Subcutaneous abdominal adipose tissue (tissue), 5 donors: Measurements from ENCODE around the gene KLC1.

Experiments
- H3K27ac ChIP-seq: one replicate; pipeline ENCODE4 v1.7.0; 2013; ENCODE audit warnings: low read depth, mild to moderate bottlenecking, inconsistent platforms, low read length, moderate library complexity
- H3K27me3 ChIP-seq, 5 donors: one replicate each; pipeline ENCODE4 v1.7.0; 2013; ENCODE audit warnings: low read length in 5 of 5, inconsistent platforms in 1 of 5; ENCODE audit not compliant: control insufficient read depth in 5 of 5, insufficient read depth in 4 of 5
- H3K36me3 ChIP-seq, 5 donors: one replicate each; pipeline ENCODE4 v1.7.0; 2013; ENCODE audit warnings: low read length in 5 of 5; ENCODE audit not compliant: control insufficient read depth in 5 of 5, insufficient read depth in 5 of 5
- H3K4me1 ChIP-seq, 5 donors: one replicate each; pipeline ENCODE4 v1.7.0; 2013; ENCODE audit warnings: low read length in 5 of 5, mild to moderate bottlenecking in 3 of 5, moderate library complexity in 1 of 5; ENCODE audit not compliant: control insufficient read depth in 5 of 5, insufficient read depth in 5 of 5
- H3K4me3 ChIP-seq, 5 donors: one replicate each; pipeline ENCODE4 v1.7.0; 2013; ENCODE audit warnings: low read length in 5 of 5, low read depth in 1 of 5
- H3K9ac ChIP-seq, 5 donors: one replicate each; pipeline ENCODE4 v1.7.0; 2013; ENCODE audit warnings: low read length in 5 of 5, mild to moderate bottlenecking in 4 of 5, moderate library complexity in 3 of 5
- H3K9me3 ChIP-seq, 5 donors: one replicate each; pipeline ENCODE4 v1.7.0; 2013; ENCODE audit warnings: low read length in 5 of 5; ENCODE audit not compliant: control insufficient read depth in 5 of 5
- donor health status: healthy.
- donor health status: healthy.
- donor health status: healthy.
- donor health status: healthy.
- donor health status: healthy.

The KLC1 gene

GRCh38 chr14:103628684-103629502 lies at the start of gene KLC1:
KLC1 (plus strand) TSS chr14:103629211; CDS start chr14:103654565, 25,354 bp downstream.
- Histone ChIP-seq H3K9ac (peak within 1 kb of the TSS; percentile 68 to 94 (median 89)), H3K27ac (peak within 1 kb of the TSS; percentile 98), H3K36me3 (peaks cover 0 to 6% (median 4%) of the 10 kb centered on the region in 5 donors), H3K4me3 (peak within 1 kb of the TSS; percentile 75 to 92 (median 87)), H3K27me3 (no peaks in the 10 kb centered on the region), H3K9me3 (no peaks in the 10 kb centered on the region), H3K4me1 (peaks cover 5 to 54% (median 41%) of the 10 kb centered on the region in 5 donors)

GRCh38 chr14:103581206-103581605 lies 47.8 kb upstream of the KLC1 start:
- Histone ChIP-seq H3K36me3 (peaks cover 0 to 42% (median 20%) of the 10 kb centered on the region in 5 donors), H3K4me1 (peaks cover 4 to 16% (median 11%) of the 10 kb centered on the region in 5 donors), H3K27me3 (no peaks in the 10 kb centered on the region), H3K4me3 (no peak overlapping the region), H3K9me3 (no peaks in the 10 kb centered on the region), H3K9ac (no peak overlapping the region), H3K27ac (no peak overlapping the region)

DNA sequence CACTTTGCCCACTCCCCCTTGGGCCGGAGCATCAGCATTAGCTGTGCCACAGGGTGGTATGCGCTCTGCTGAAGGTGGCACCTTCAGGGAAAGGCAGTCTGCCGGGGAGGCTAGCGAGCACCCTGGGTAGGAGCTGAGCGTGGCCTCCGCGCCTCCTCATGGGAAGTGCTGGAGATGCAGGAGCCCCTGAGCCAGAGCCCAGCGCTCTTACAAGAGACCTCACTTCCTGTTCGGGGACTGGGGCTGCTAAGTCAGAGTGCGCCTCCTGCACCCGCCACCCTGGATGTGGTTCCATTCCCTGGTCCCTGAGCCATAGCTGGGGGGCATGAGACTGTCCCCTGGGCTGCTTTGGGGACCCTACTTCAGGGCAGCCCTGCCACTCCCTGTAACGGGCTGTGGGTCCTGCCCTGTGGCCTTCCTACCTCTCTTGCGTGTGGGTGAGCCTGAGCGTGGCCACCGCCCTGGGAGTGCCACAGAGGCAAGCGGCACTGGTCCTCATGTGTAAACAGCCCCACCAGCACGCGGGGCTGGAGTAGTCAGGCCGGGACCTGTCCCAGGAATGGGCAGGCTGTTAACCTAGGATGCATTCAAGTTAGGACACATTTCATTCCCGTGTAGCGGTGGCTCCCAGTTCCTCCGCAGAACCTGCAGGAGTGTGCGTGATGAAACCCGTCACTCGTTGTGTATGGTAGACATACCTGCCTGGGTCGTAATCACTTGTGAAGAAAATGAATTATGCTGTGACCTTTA lies 46.9 kb upstream of the KLC1 start:
- no peaks in the 10 kb centered on the region for H3K9me3 ChIP-seq
- H3K4me3 ChIP-seq = no peak overlapping the region
- peaks cover 0 to 41% (median 20%) of the 10 kb centered on the region in 5 donors for H3K36me3 ChIP-seq
- no peaks in the 10 kb centered on the region for H3K27me3 ChIP-seq
- H3K9ac ChIP-seq = no peak overlapping the region
- peaks cover 0 to 7% (median 2%) of the 10 kb centered on the region in 5 donors for H3K4me1 ChIP-seq
- no peak overlapping the region for H3K27ac ChIP-seq

- no peak overlapping the region for H3K27ac ChIP-seq
- H3K9ac ChIP-seq = no peak overlapping the region
Measured at GRCh38 chr14:103584326-103584915, 44.6 kb upstream of the KLC1 start.

DNA sequence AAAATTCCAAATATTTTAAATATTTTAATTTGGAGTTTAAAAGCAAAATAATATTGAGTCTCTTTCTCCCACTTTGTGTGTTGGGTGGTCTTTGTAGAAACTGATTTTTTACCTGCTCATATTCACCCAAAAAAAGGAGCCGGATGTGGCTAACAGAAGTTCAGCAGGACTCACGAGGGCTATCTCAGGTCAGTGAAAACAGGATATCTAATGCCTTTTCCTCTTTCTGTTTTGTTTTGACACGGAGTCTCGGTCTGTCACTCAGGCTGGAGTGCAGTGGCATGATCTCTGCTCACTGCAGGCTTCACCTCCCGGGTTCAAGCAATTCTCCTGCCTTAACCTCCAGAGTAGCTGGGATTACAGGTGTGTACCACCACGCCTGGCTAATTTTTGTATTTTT lies 35.4 kb upstream of the KLC1 start:
- H3K4me3 ChIP-seq = no peak overlapping the region
- peaks cover 0 to 28% (median 7%) of the 10 kb centered on the region in 5 donors for H3K4me1 ChIP-seq
- no peak overlapping the region for H3K27ac ChIP-seq
- H3K9me3 ChIP-seq = no peaks in the 10 kb centered on the region
- no peaks in the 10 kb centered on the region for H3K27me3 ChIP-seq
- H3K9ac ChIP-seq = no peak overlapping the region
- peaks cover 0 to 24% (median 19%) of the 10 kb centered on the region in 5 donors for H3K36me3 ChIP-seq

More at GRCh38 chr14:103584326-103584915, 44.6 kb upstream of the KLC1 start:
- Histone ChIP-seq H3K4me3 (no peak overlapping the region), H3K9me3 (no peaks in the 10 kb centered on the region), H3K36me3 (peaks cover 0 to 37% (median 19%) of the 10 kb centered on the region in 5 donors), H3K27me3 (no peaks in the 10 kb centered on the region), H3K4me1 (peaks cover 0 to 3% (median 0%) of the 10 kb centered on the region in 5 donors)

DNA sequence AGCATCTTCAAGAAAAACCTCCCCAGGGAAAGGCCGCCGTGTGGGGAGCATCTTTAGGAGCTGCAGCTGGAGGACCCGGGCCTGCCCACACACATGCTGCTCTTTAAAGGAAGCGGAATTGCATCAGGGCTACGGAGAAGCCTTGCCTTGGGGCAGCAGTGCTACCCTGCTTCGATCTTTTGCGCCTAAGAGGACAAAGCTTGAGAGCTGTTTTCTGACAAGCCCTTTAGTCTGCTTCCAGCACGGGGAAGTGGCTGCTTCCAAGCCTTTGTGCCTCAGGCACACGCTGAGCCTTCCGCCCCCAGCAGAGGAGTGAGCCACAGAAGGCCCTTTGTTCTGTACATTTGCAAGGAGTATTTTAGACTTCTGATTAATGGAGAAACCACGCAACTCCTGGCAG lies 34.7 kb upstream of the KLC1 start:
- H3K36me3 ChIP-seq = peaks cover 0 to 17% (median 14%) of the 10 kb centered on the region in 5 donors
- no peak overlapping the region for H3K27ac ChIP-seq
- H3K4me1 ChIP-seq = peaks cover 0 to 28% (median 7%) of the 10 kb centered on the region in 5 donors
- H3K9me3 ChIP-seq = no peaks in the 10 kb centered on the region
- H3K27me3 ChIP-seq = no peaks in the 10 kb centered on the region
- no peak overlapping the region for H3K4me3 ChIP-seq
- H3K9ac ChIP-seq = no peak overlapping the region

DNA sequence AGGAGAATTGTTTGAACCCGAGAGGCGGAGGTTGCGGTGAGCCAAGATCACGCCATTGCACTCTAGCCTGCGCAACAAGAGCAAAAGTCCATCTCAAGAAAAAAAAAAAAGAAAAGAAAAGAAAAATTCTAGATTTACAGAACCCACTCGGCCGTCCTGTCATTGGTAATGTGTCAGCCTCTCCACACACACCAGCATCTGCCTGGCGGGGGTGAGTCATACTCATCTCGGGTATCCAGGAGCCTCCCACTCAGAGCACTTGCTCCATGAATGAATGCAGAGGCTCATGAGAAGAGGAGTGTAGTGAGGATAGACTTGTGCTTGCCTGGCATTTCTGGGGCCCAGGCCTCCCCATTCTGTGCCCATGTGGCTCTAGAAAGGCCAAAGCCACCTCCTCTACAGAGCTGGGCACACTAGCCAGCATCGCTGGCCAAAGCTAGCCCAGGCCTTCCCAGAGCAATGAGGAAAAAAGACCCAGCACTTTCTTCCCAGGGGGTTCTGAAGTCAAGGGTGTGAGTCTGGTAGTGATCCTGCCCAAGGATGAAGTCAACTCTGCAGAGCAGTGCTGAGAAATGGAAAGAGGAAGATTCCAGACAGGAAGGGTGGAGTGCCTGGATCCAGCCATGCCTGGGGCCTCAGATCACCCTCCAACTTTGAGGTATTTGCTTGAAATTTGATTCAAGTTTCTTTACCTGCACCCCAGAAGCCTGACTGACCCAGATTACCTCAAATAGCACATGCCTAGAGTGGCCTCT lies 31.2 kb upstream of the KLC1 start:
- Histone ChIP-seq H3K9ac (no peak overlapping the region), H3K4me1 (peaks cover 0 to 28% (median 7%) of the 10 kb centered on the region in 5 donors), H3K9me3 (no peaks in the 10 kb centered on the region), H3K36me3 (no peaks in the 10 kb centered on the region), H3K27me3 (no peaks in the 10 kb centered on the region), H3K4me3 (no peak overlapping the region), H3K27ac (no peak overlapping the region)

DNA sequence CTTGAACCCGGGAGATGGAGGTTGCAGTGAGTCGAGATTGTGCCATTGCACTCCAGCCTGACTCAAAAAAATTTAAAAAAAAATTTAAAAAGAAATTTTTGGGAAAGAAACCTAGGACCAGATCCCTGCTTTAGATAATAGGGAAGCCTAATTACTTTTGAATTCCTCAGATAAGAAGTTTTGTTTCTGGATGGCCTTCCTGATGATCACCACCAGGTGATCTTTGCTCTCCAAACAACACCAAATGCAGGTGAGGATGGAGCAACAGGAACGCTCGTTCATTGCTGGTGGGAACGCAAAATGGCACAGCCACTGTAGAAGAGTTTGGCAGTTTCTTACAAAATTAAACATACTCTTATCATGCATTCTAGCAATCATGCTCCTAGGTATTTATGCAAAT lies 28.5 kb upstream of the KLC1 start:
- Histone ChIP-seq H3K36me3 (no peaks in the 10 kb centered on the region), H3K4me3 (no peak overlapping the region), H3K27ac (no peak overlapping the region), H3K27me3 (no peaks in the 10 kb centered on the region), H3K9ac (no peak overlapping the region), H3K4me1 (peaks cover 0 to 8% (median 7%) of the 10 kb centered on the region in 5 donors), H3K9me3 (no peaks in the 10 kb centered on the region)

DNA sequence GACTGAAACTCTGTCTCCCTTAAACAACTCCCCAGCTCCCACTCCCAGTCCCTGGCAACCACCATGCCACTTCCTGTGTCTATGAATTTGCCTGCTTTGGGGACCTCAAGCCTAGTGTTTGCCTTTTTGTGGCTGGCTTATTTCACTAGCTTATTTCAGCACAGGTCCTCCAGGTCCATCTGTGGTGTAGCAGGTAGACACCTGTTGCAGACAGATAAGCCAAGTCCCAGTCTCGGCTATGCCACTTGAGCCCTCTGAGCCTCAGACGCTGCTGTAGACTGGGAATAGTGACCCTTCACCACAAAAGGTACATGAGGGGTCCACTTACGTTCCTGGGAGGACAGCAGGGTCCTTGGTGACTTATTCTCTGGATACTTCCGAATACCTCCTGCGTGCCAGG lies 24.4 kb upstream of the KLC1 start:
- H3K9ac ChIP-seq = no peak overlapping the region
- no peaks in the 10 kb centered on the region for H3K9me3 ChIP-seq
- no peak overlapping the region for H3K4me3 ChIP-seq
- H3K4me1 ChIP-seq = peaks cover 0 to 20% (median 19%) of the 10 kb centered on the region in 5 donors
- H3K36me3 ChIP-seq = no peaks in the 10 kb centered on the region
- H3K27ac ChIP-seq = no peak overlapping the region
- H3K27me3 ChIP-seq = peaks cover 0 to 5% (median 0%) of the 10 kb centered on the region in 5 donors
